Body of pancreas (tissue), 4 donors: ENCODE results near the gene KCND3.

Experiments
- CTCF ChIP-seq, 7 experiments: fragments of 450-650 bp in 4 of 7; fragments of 200-600 bp in 3 of 7; sonication (generic) in 3 of 7; IDR thresholded peaks; one replicate each; pipeline ENCODE4 v1.5.1; 2016 to 2019; ENCODE audit warnings: antibody characterized with exemption in 7 of 7
- POLR2A ChIP-seq, 3 donors: fragments of 450-650 bp; IDR thresholded peaks; one replicate each; pipeline ENCODE4 v1.6.1; 2016; ENCODE audit warnings: antibody characterized with exemption in 3 of 3, mild to moderate bottlenecking in 2 of 3

GRCh38 chr1:111819566-111820263 lies 169.8 kb downstream of the KCND3 start:
- no peak for TF ChIP-seq CTCF (IDR thresholded peaks at IDR 0.05)
- TF ChIP-seq POLR2A (IDR thresholded peaks at IDR 0.05): no peak
